ENCODE results near the gene ZNF562.
"Not testable (repeated sequence)": the region's sequence is repeated elsewhere in the genome, so short reads cannot be mapped to it uniquely, and the experiment has no call there.

ZNF562 gene

DNA sequence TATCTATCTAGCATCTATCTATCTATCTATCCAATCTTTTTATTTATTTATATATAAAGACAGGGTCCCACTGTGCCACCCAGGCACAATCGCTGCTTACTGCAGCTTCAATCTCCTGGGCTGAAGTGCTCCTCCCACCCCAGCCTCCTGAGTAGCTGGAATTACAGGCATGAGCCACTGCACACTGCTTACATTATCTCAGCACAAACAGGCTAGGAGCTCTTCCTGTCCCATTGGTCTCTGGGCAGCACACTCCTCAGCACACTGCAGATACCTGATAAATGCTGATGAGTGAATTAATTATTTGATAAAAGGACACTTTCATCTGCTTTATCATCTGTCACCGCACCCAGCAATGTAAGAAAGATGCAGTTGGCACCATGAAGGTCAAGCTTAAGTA, 16.1 kb downstream of the ZNF562 start:
- TF ChIP-seq, protein P1, sequence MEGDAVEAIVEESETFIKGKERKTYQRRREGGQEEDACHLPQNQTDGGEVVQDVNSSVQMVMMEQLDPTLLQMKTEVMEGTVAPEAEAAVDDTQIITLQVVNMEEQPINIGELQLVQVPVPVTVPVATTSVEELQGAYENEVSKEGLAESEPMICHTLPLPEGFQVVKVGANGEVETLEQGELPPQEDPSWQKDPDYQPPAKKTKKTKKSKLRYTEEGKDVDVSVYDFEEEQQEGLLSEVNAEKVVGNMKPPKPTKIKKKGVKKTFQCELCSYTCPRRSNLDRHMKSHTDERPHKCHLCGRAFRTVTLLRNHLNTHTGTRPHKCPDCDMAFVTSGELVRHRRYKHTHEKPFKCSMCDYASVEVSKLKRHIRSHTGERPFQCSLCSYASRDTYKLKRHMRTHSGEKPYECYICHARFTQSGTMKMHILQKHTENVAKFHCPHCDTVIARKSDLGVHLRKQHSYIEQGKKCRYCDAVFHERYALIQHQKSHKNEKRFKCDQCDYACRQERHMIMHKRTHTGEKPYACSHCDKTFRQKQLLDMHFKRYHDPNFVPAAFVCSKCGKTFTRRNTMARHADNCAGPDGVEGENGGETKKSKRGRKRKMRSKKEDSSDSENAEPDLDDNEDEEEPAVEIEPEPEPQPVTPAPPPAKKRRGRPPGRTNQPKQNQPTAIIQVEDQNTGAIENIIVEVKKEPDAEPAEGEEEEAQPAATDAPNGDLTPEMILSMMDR (IDR thresholded peaks at IDR 0.05; ENCODE audit: poor library complexity, severe bottlenecking) = no peak
- H3K27me3 ChIP-seq (ENCODE audit: insufficient read depth, poor library complexity, severe bottlenecking) = no peaks in the 10 kb centered on the region
- no peak overlapping the region for H3K27ac ChIP-seq (ENCODE audit: poor library complexity, severe bottlenecking)
- no peaks in the 10 kb centered on the region for H3K4me1 ChIP-seq (ENCODE audit: insufficient read depth, poor library complexity, severe bottlenecking)
- ATAC-seq (ENCODE audit: low read depth) (no peak), DNase-seq (ENCODE audit: low spot score) (no peak)
- H3K9me3 ChIP-seq (ENCODE audit: severe bottlenecking) = peaks cover 5% of the 10 kb centered on the region
- H3K4me3 ChIP-seq (ENCODE audit: severe bottlenecking) = no peak overlapping the region
- peaks cover 53% of the 10 kb centered on the region for H3K36me3 ChIP-seq (ENCODE audit: low read depth)

DNA sequence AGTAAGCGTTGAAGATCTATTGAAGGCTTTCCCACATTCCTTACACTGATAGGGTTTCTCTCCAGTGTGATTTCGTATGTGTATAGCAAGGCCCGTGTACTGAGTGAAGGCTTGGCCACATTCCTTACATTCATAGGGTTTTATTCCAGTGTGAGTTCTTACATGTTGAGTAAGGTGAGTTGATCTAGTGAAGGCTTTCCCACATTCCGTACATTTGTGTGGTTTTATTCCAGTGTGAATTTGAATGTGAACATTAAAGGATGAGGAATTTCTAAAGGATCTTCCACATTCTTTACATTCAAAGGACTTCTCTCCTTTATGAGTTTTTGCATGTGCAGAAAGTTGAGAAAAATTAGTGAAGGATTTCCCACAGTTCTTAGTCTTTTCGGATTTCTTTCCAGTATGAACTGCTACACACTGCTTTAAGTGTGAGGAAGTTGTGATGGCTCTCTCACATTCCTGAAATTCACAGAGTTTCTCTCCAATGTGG, 21.8 kb downstream of the ZNF562 start:
- DNase-seq (ENCODE audit: low spot score); H3K4me1 ChIP-seq (ENCODE audit: insufficient read depth, poor library complexity, severe bottlenecking); ATAC-seq (ENCODE audit: low read depth); H3K4me3 ChIP-seq (ENCODE audit: severe bottlenecking); H3K27me3 ChIP-seq (ENCODE audit: insufficient read depth, poor library complexity, severe bottlenecking); H3K27ac ChIP-seq (ENCODE audit: poor library complexity, severe bottlenecking): not testable (repeated sequence)
- peaks cover 92% of the 10 kb centered on the region for H3K36me3 ChIP-seq (ENCODE audit: low read depth)
- peaks cover 10% of the 10 kb centered on the region for H3K9me3 ChIP-seq (ENCODE audit: severe bottlenecking)

DNA sequence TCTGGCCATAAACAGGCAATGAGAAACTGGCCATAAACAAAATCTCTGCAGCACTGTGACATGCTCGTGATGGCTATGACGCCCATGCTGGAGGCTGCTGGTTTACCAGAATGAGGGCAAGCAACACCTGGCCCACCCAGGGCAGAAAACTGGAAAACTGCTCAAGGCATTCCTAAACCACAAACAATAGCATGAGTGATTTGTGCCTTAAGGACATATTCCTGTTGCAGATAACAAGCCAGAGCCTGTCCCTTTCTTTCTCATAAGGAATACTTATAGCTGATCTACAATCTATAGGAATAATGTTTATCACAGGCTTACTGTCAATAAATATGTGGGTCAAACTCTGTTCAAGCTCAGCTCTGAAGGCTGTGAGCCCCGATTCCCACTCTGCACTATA, 23.4 kb downstream of the ZNF562 start:
- H3K4me1 ChIP-seq (ENCODE audit: insufficient read depth, poor library complexity, severe bottlenecking); H3K4me3 ChIP-seq (ENCODE audit: severe bottlenecking); DNase-seq (ENCODE audit: low spot score); H3K27ac ChIP-seq (ENCODE audit: poor library complexity, severe bottlenecking); H3K27me3 ChIP-seq (ENCODE audit: insufficient read depth, poor library complexity, severe bottlenecking); ATAC-seq (ENCODE audit: low read depth): not testable (repeated sequence)
- Histone ChIP-seq H3K9me3 (ENCODE audit: severe bottlenecking) (peaks cover 10% of the 10 kb centered on the region), H3K36me3 (ENCODE audit: low read depth) (peaks cover 86% of the 10 kb centered on the region)

DNA sequence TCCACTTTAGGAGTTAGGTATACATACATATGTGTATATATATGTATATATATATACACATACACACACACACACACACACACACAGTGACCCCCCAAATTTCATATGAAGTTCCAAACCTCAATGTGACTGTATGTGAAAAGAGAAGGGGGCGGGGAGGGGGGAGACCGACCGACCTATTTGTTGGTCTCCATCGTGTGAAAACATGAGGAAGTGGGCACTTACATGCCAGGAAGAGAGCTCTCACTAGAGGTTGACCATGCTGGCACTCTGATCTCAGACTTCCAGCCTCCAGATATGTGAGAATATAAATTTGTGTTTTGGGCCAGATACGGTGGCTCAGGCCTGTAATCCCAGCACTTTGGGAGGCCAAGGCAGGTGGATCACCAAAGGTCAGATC, 24.6 kb downstream of the ZNF562 start:
- no peaks in the 10 kb centered on the region for H3K27me3 ChIP-seq (ENCODE audit: insufficient read depth, poor library complexity, severe bottlenecking)
- peaks cover 83% of the 10 kb centered on the region for H3K36me3 ChIP-seq (ENCODE audit: low read depth)
- TF ChIP-seq, protein P1 (IDR thresholded peaks at IDR 0.05; ENCODE audit: poor library complexity, severe bottlenecking) = no peak
- ATAC-seq (ENCODE audit: low read depth) (no peak), DNase-seq (ENCODE audit: low spot score) (no peak)
- H3K9me3 ChIP-seq (ENCODE audit: severe bottlenecking) = peaks cover 10% of the 10 kb centered on the region
- no peaks in the 10 kb centered on the region for H3K4me1 ChIP-seq (ENCODE audit: insufficient read depth, poor library complexity, severe bottlenecking)
- no peak overlapping the region for H3K27ac ChIP-seq (ENCODE audit: poor library complexity, severe bottlenecking)
- H3K4me3 ChIP-seq (ENCODE audit: severe bottlenecking) = no peak overlapping the region

DNA sequence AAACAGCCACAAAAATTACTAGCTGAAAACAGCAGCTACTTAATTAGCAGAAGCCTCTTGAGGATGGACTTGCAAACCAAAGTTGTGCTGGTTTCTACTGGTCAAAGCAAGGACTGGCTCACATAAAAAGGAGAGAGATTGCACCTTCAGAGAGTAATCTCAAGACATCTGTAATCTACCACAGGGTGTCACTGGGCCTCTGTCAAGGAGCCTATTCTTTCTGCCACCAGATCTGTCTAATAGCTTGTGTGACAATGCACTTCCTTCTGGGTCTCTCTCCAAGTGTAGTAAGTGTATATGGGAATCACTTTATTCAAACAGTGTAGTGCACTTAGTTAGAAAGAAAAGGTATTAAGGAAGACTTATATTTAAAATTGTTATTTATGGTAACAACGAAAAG, 29.4 kb downstream of the ZNF562 start:
- DNase-seq (ENCODE audit: low spot score) (no peak), ATAC-seq (ENCODE audit: low read depth) (no peak)
- TF ChIP-seq, protein P1 (IDR thresholded peaks at IDR 0.05; ENCODE audit: poor library complexity, severe bottlenecking) = no peak
- no peak overlapping the region for H3K27ac ChIP-seq (ENCODE audit: poor library complexity, severe bottlenecking)
- no peaks in the 10 kb centered on the region for H3K27me3 ChIP-seq (ENCODE audit: insufficient read depth, poor library complexity, severe bottlenecking)
- H3K4me1 ChIP-seq (ENCODE audit: insufficient read depth, poor library complexity, severe bottlenecking) = no peaks in the 10 kb centered on the region
- H3K4me3 ChIP-seq (ENCODE audit: severe bottlenecking) = no peak overlapping the region
- H3K36me3 ChIP-seq (ENCODE audit: low read depth) = peaks cover 43% of the 10 kb centered on the region
- H3K9me3 ChIP-seq (ENCODE audit: severe bottlenecking) = no peaks in the 10 kb centered on the region

DNA sequence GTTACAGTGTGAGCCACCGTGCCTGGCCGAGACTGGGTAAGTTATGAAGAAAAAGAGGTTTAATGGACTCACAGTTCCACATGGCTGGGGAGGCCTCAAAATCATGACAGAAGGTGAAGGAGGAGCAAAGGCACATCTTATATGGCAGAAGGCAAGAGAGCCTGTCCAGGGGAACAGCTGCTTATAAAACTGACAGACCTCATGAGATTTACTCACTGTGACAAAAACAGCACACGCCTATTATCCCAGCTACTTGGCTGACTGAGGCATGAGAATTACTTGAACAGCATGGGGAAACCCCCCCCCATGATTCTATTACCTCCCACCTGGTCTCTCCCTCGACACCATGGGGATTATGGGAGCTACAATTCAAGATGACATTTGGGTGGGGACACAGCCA, 30.4 kb downstream of the ZNF562 start:
- ATAC-seq (ENCODE audit: low read depth) (no peak), DNase-seq (ENCODE audit: low spot score) (no peak)

More for the DNA sequence above, 30.4 kb downstream of the ZNF562 start:
- H3K27ac ChIP-seq (ENCODE audit: poor library complexity, severe bottlenecking) = no peak overlapping the region
- peaks cover 33% of the 10 kb centered on the region for H3K36me3 ChIP-seq (ENCODE audit: low read depth)
- H3K27me3 ChIP-seq (ENCODE audit: insufficient read depth, poor library complexity, severe bottlenecking) = no peaks in the 10 kb centered on the region
- no peaks in the 10 kb centered on the region for H3K9me3 ChIP-seq (ENCODE audit: severe bottlenecking)
- H3K4me3 ChIP-seq (ENCODE audit: severe bottlenecking) = no peak overlapping the region
- TF ChIP-seq, protein P1 (IDR thresholded peaks at IDR 0.05; ENCODE audit: poor library complexity, severe bottlenecking) = no peak
- H3K4me1 ChIP-seq (ENCODE audit: insufficient read depth, poor library complexity, severe bottlenecking) = no peaks in the 10 kb centered on the region
